Ammon's horn (tissue), 1 donor: ENCODE data around the gene PRKCE.

Experiments
- DNase-seq: peaks from one replicate; pipeline ENCODE4 v3.0.0-alpha.2; 2016; ENCODE audit warnings: low spot score

The PRKCE gene

DNA sequence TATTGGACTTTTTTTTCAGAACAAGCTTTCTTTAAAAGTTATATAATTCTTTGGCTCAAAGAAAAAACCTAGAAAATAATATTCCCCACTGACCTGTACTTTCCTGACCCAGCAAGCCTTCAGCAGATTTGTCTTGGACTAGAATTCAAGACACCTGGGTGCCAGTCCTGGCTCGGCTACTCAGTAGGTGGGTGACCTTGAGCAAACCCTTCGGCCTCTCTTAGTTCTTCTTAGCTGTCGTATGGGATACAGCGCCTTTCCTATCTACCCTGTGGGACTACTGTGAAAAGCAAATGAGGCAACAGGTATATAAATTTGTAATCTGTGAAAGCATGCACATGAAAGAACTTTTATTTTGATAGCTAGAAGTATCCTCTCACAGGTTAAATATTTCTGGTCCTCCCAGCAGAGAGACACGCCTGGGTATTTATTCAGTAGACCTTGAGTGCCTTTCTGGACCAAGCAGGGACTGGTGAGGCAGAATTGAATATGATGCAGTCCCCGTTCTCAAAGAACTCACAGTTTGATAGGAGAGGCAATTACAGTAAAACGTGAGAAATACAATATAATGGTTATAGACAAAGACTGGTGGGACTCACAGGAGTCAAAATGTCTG is 576.3 kb downstream of the PRKCE start:
- no peak for DNase-seq

DNA sequence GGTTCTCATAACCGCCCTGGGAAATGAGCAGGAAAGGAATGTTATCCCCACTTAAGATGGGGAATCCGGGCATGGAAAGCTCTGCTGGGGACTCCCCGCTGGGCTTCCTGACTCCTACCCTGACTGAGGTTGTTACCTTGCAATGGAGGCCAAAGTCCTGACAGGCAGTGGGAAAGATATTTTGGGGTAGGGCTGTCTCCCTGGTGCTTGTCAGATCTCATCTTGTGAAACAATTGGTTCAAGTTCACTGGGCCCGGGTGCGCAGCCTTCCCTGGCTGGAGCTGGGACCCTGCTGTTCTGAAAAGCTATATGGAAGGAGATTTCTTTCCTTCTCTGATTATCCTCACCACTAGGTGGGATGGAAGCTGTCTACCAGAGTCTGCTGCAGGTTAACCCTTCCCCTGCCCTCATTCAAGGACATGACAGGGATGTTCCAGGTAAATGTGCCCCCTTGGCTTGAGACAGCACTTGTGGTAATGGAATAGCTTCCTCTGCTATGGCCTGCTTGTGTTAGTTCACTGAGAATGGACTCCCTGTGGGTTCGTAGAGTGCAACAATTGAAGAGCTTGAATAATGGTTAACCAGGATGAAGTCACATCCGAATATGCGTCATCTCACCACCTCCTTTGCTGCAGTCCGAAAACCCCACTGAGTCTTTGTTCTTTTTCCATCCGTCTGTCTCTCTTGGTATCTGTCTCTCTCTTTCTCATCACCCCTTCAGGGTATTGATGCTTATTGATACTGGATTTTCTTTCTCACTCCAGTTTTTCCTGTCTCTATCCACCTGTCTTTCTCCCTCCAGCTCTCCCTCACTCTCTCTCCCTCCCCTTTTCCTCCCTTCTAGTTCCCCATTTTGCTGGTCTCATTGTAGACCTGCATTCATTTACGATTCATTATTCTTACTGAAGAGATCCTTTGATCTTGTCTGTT is 577.9 kb downstream of the PRKCE start:
- DNase-seq: no peak

DNA sequence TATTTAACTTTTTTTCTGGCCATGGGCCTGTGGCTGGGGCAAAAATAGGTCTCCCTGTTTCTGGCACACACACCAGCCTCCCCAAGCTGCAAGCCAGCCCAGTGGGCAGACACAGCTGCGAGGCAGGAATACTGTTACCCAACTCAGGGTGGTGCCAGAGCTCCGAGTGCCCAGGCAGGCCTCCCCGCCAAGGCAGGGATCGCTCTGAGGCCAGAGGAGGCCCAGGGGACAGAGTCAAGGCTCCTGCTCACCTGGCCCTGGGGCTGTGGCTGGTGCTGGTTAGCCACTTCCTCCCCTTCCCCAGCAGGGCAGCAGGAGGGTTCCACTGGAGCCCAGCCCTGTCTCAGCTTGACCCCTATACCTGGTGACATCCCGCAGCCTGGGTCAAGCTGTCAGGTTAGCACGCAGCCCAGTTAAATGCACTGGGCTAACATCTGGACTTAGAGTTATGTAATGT is 578.7 kb downstream of the PRKCE start:
- DNase-seq: peak; percentile 40

DNA sequence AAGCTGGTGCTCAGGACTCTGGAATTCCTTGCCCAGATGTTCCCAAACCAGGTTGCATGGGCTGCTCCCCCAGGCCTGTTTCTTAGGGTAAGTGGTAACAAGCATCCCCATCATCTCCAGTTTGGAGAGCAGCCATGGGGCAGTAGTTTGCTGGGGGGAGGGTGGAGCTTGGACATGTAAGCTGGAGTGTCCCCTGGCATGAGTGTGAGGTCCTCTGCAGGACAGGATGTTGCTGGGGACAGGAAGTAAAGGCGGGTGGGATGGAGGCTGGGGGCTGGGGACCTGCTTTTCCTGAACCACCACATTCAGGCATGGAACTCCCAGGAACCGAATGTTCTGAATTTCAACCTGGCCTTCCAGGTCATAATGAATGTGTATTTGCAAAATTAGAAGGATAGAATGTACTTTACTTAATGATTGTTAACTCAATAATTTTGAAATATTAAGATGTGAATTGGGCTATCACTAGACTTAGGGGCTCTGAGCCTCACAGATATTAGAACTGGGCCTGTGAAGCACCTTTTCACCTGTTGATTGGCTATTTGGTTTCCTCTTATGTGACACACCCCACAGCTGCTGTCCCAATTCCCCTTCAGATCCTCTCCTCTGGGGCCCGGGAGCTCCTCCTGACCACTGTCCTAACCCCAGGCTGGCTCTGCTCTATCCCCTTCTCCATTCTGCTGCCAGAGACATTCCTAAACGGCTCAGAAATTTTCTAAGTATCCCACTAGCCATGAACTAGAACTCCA is 579.4 kb downstream of the PRKCE start:
- DNase-seq: no peak

DNA sequence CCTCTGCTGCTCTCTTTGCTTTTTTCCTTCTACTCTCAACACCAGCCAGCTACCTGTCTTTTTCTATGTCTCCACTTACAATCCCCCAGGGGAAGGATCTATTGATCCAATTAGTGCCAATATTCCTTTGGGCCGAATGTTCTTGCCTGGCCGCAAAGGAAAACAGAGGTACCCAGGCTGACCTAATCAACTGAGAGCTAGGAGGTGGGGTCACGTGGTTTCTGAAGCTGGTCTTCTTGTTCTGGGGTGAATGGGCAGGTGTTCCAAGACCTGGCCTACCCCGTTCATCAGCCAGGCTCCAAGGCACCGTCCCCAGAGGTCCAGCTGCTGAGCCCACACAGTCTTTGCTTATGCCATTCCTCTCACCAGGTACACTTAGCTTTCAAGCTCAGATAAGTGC is 580.2 kb downstream of the PRKCE start:
- no peak for DNase-seq

DNA sequence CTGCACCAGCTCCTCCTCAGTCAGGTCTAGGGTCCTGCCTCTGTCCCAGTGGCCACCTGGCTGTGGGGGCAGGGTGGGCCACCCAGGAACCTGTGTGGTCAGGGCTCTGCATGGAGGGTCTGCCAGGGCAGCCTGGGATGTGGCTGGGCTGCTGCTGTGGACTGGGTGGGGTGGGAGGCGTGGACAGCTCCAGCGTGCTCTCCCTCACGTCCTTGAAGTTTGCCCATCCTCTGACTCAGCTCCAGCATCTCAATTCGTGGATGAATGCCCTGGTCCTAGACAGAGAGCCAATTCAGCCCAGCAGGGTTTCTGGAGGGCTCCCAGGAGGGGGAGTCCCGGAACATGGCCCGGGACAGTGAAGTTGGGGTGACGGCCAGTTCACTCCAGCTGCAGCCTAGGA is 581.4 kb downstream of the PRKCE start:
- peak; percentile 13 for DNase-seq

DNA sequence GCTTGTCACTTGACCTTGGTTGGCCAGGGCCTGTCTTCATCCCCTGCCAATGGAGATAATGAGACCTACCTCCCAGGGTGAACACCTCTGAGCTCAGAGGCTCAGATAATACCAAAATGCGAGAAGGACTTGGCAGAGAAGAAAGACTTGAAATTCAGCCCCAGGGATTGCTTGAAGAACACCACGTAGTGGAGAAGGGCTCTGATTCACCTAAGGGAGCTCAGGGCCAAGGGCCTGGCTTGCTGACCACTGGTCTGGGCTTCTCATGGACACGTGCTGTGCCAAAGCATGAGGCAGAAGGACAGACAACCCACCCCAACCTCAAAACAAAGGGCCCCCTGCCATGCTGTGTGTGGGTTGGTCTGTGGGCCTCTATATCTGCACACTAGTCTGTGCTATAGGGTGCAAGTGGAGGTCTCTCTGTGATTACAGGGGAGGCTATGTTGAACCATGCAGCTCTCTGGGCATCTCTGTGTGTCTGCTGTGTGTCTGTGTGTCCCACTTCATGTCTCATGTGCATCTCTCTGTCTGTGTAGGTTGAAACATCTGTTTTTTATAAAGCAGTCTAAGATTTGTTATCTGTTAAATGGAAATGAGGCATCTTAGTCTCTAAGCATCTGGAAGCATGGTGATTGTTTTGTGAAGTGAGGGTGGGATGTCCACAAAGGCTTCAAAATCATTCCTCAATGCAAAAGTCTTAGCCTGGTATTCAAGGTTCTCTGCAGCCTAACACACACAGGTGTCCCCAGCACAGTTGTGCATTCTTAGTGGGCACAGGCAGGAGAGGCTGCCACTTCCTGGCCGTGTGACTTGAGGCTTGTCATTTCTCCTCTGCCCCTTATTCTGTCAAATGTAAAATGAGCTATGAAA is 584.8 kb downstream of the PRKCE start:
- DNase-seq: no peak

DNA sequence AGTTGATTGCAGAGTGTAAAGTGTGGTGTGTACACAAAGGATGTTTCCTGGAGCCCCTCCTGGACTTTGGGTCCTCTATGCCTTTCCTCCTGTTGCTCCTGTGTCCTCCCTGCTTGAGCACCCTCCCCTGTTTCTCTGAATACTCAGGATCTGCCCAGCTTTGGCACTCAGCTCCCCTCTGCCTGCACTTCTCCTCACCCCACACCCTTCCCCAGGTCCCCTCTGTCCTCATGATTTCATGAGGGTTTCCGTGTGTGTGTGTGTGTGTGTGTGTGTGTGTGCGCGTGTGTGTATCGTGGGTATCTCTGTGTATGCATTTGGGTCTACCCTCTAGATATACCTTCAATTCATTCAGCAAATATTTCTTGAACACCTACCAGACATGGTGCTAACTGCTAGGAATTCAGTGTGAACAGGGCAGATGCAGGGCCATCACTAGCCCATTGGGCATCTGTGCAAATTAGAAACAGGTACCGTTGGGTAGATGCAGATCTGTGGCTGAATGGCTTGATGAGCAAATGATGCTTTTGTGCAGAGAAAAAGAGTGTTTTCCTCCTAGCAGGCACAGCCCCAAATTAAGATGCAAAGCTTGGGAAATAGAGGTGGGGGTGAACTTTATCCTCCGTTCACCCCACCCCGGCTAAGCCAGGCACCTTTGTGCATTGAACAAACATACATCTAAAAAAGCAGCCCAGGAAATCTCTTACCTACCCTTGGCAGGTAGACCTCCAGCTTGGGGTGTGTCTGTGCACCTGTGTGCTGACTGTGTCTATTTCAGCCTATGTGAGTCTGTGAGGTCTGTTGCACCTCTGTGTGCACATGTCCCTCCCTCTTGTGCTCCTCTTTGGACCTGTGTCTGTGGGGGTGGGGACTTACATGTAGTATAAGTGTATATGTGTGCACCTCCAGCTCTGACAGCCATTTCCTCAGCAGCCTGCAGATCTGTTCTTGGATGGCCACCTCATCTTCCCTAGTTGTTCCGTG is 585.7 kb downstream of the PRKCE start:
- no peak for DNase-seq
